DND-41 (cell line): ENCODE results near the gene CALN1.

Source experiments
- ATAC-seq: fragments of 200-7000 bp; cut with Tn5 transposase; 3 replicates; pipeline ENCODE4 v1.9.1; 2021; ENCODE audit warnings: low read depth; ENCODE audit not compliant: insufficient read depth
- DNase-seq: peaks from one replicate; pipeline ENCODE4 v3.0.0-alpha.2; 2020
- H2AFZ ChIP-seq: 2 replicates; pipeline ENCODE4 v1.6.0; 2012; ENCODE audit warnings: low read depth, low read length
- H3K27ac ChIP-seq: 2 replicates; pipeline ENCODE4 v1.5.1; 2012; ENCODE audit warnings: low read length, inconsistent platforms
- H3K27me3 ChIP-seq: fragments of 200-600 bp; sonication (generic); 2 replicates; pipeline ENCODE4 v1.6.0; 2012; ENCODE audit warnings: low read length, mild to moderate bottlenecking, inconsistent platforms; ENCODE audit not compliant: insufficient read depth, poor library complexity
- H3K36me3 ChIP-seq: 2 replicates; pipeline ENCODE4 v1.5.1; 2012; ENCODE audit warnings: low read length, inconsistent platforms; ENCODE audit not compliant: insufficient read depth
- H3K4me1 ChIP-seq: 2 replicates; pipeline ENCODE4 v1.5.1; 2012; ENCODE audit warnings: mild to moderate bottlenecking, low read length; ENCODE audit not compliant: insufficient read depth
- H3K4me2 ChIP-seq: 2 replicates; pipeline ENCODE4 v1.6.0; 2012; ENCODE audit warnings: mild to moderate bottlenecking, moderate library complexity, low read length, inconsistent platforms; ENCODE audit not compliant: insufficient read depth
- H3K4me3 ChIP-seq, 2 experiments: fragments of 200-600 bp in 1 of 2; shearing (Covaris generic) in 1 of 2; 2 replicates each; pipeline ENCODE4 v1.5.1; 2012 to 2016; ENCODE audit warnings: inconsistent platforms in 2 of 2, low read length in 2 of 2, mild to moderate bottlenecking in 2 of 2, low read depth in 1 of 2, moderate library complexity in 1 of 2
- H3K79me2 ChIP-seq: 2 replicates; pipeline ENCODE4 v1.6.0; 2012; ENCODE audit warnings: low read length, inconsistent platforms; ENCODE audit not compliant: insufficient read depth
- H3K9ac ChIP-seq: 2 replicates; pipeline ENCODE4 v1.6.0; 2012; ENCODE audit warnings: low read depth, mild to moderate bottlenecking, inconsistent platforms, low read length, moderate library complexity
- H3K9me3 ChIP-seq: 2 replicates; pipeline ENCODE4 v1.5.1; 2012; ENCODE audit warnings: low read length, moderate library complexity, mild to moderate bottlenecking, inconsistent platforms; ENCODE audit not compliant: insufficient read depth, severe bottlenecking
- H4K20me1 ChIP-seq: 2 replicates; pipeline ENCODE4 v1.6.0; 2012; ENCODE audit warnings: low read length; ENCODE audit not compliant: insufficient read depth
- EZH2 ChIP-seq: IDR thresholded peaks from 3 replicates; pipeline ENCODE4 v1.6.1; 2012; ENCODE audit warnings: borderline replicate concordance, low read depth, mild to moderate bottlenecking, moderate library complexity, low read length, inconsistent platforms; ENCODE audit not compliant: severe bottlenecking
- TF ChIP-seq, protein P1 (sequence below): IDR thresholded peaks from 2 replicates; pipeline ENCODE4 v1.5.1; 2012; ENCODE audit warnings: borderline replicate concordance, low read length, moderate library complexity, mild to moderate bottlenecking; ENCODE audit not compliant: poor library complexity, severe bottlenecking; ENCODE audit errors: extremely low read depth

The CALN1 gene

GRCh38 chr7:72275382-72276070 is 136.6 kb downstream of the CALN1 start:
- Histone ChIP-seq H3K4me2 (no peak overlapping the region), H3K4me1 (peaks cover 2% of the 10 kb centered on the region), H3K4me3 (no peak overlapping the region), H2AFZ (no peak overlapping the region), H3K9me3 (peaks cover 16% of the 10 kb centered on the region), H3K36me3 (no peaks in the 10 kb centered on the region), H3K9ac (no peak overlapping the region), H3K27me3 (no peaks in the 10 kb centered on the region), H4K20me1 (no peaks in the 10 kb centered on the region), H3K27ac (no peak overlapping the region), H3K79me2 (no peaks in the 10 kb centered on the region)
- no peak for DNase-seq
- ATAC-seq: no peak
- TF ChIP-seq EZH2: no peak
- TF ChIP-seq, protein P1, sequence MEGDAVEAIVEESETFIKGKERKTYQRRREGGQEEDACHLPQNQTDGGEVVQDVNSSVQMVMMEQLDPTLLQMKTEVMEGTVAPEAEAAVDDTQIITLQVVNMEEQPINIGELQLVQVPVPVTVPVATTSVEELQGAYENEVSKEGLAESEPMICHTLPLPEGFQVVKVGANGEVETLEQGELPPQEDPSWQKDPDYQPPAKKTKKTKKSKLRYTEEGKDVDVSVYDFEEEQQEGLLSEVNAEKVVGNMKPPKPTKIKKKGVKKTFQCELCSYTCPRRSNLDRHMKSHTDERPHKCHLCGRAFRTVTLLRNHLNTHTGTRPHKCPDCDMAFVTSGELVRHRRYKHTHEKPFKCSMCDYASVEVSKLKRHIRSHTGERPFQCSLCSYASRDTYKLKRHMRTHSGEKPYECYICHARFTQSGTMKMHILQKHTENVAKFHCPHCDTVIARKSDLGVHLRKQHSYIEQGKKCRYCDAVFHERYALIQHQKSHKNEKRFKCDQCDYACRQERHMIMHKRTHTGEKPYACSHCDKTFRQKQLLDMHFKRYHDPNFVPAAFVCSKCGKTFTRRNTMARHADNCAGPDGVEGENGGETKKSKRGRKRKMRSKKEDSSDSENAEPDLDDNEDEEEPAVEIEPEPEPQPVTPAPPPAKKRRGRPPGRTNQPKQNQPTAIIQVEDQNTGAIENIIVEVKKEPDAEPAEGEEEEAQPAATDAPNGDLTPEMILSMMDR: no peak

GRCh38 chr7:72272479-72272878 is 139.7 kb downstream of the CALN1 start:
- H3K9me3 ChIP-seq: peaks cover 17% of the 10 kb centered on the region
- H3K79me2 ChIP-seq: no peaks in the 10 kb centered on the region
- H3K9ac ChIP-seq: no peak overlapping the region
- DNase-seq: no peak
- no peak for TF ChIP-seq EZH2
- TF ChIP-seq, protein P1: no peak
- no peaks in the 10 kb centered on the region for H3K4me1 ChIP-seq
- no peaks in the 10 kb centered on the region for H3K36me3 ChIP-seq
- no peak overlapping the region for H3K4me2 ChIP-seq
- no peaks in the 10 kb centered on the region for H3K27me3 ChIP-seq
- no peaks in the 10 kb centered on the region for H4K20me1 ChIP-seq
- H3K27ac ChIP-seq: no peak overlapping the region
- ATAC-seq: no peak
- H3K4me3 ChIP-seq: no peak overlapping the region
- H2AFZ ChIP-seq: no peak overlapping the region

DNA sequence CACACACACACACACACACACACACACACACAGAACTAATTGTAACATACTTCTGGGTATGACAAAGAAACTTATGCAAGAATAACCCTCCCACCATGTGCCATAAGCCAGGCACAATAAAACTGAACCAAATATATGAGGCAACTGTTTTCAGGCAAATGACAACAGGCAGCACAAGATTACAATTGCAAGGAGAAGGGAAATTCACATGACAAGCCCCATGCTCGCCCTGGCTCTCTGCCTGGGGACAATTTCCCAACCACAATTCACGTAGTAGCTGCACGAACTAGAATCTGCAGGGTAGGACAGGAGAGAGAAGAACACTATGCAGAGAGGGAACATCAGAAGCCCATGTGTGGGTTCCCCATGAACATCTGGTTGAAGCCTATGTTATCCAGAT is 143.3 kb downstream of the CALN1 start:
- H3K9me3 ChIP-seq: peaks cover 11% of the 10 kb centered on the region
- no peak overlapping the region for H3K27ac ChIP-seq
- peak overlapping the region; percentile 35; the same call in 1 of the 2 replicates for H2AFZ ChIP-seq
- no peak overlapping the region for H3K4me3 ChIP-seq
- H3K79me2 ChIP-seq: no peaks in the 10 kb centered on the region
- H3K4me2 ChIP-seq: no peak overlapping the region
- ATAC-seq: no peak
- no peaks in the 10 kb centered on the region for H4K20me1 ChIP-seq
- no peaks in the 10 kb centered on the region for H3K4me1 ChIP-seq
- no peak overlapping the region for H3K9ac ChIP-seq
- H3K27me3 ChIP-seq: no peaks in the 10 kb centered on the region
- TF ChIP-seq, protein P1: no peak
- TF ChIP-seq EZH2: no peak
- H3K36me3 ChIP-seq: no peaks in the 10 kb centered on the region
- DNase-seq: no peak
